ENCODE measurements around the gene KDM2B.

DNA sequence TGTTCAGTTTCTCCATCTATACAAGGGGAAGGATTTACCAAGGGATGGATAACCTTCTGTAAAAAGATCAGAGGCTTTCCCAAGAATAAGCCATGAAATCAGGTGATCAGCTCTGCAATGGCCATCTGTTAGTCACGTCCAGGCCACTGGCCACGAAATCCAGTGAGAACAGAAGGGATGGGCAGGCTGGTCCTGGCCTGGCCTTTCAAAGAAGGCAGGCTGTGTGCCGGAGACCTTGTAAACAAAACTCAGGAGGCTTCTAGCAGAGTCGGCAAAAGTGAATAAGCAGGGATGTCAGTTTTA, 112.4 kb downstream of the KDM2B start:
- TF ChIP-seq, protein P1, sequence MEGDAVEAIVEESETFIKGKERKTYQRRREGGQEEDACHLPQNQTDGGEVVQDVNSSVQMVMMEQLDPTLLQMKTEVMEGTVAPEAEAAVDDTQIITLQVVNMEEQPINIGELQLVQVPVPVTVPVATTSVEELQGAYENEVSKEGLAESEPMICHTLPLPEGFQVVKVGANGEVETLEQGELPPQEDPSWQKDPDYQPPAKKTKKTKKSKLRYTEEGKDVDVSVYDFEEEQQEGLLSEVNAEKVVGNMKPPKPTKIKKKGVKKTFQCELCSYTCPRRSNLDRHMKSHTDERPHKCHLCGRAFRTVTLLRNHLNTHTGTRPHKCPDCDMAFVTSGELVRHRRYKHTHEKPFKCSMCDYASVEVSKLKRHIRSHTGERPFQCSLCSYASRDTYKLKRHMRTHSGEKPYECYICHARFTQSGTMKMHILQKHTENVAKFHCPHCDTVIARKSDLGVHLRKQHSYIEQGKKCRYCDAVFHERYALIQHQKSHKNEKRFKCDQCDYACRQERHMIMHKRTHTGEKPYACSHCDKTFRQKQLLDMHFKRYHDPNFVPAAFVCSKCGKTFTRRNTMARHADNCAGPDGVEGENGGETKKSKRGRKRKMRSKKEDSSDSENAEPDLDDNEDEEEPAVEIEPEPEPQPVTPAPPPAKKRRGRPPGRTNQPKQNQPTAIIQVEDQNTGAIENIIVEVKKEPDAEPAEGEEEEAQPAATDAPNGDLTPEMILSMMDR (IDR thresholded peaks at IDR 0.05): no peak
- TF ChIP-seq POLR2A (IDR thresholded peaks at IDR 0.05): no peak

All from esophagus squamous epithelium (tissue), 4 donors.